22Rv1 (cell line): ENCODE data around the gene COL12A1.

Source experiments
- ZFX ChIP-seq: fragments of 450-650 bp; IDR thresholded peaks from 2 replicates; pipeline ENCODE4 v1.6.1; 2017; ENCODE audit warnings: antibody characterized with exemption, borderline replicate concordance
- TF ChIP-seq, protein P1 (sequence below): fragments of 450-650 bp; IDR thresholded peaks from 2 replicates; pipeline ENCODE4 v1.5.1; 2017; ENCODE audit warnings: mild to moderate bottlenecking

DNA sequence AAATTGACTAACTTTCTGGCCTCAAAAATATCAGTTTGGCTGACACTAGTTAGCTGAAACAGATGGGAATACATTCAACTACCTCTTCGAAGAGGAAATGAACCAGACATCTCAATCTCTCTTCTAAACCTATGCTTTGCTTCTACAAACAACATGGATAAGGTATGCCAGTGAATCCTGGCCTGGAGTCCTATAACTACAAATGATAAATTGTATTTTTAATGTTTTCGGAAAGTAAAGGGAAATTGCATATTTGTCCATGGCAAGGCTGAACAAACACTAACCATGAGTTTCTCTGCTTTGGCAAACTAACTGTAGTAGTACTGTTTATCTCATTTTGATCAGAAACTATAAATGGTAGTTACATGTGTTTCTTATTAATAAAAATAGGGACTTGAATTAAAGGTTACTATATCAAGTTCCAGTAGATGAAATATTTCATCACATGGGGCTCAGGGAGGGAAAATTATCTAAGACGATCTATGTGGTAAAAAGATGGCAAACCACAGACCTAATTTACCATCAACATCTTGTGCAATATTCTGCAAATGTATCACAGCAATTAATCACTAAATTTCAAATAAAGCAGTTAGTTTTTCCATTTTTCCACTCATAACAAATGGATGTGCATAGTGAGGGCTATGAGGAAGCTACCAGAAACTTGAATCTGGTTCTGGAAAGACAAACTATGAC is 76.8 kb downstream of the COL12A1 start:
- TF ChIP-seq, protein P1, sequence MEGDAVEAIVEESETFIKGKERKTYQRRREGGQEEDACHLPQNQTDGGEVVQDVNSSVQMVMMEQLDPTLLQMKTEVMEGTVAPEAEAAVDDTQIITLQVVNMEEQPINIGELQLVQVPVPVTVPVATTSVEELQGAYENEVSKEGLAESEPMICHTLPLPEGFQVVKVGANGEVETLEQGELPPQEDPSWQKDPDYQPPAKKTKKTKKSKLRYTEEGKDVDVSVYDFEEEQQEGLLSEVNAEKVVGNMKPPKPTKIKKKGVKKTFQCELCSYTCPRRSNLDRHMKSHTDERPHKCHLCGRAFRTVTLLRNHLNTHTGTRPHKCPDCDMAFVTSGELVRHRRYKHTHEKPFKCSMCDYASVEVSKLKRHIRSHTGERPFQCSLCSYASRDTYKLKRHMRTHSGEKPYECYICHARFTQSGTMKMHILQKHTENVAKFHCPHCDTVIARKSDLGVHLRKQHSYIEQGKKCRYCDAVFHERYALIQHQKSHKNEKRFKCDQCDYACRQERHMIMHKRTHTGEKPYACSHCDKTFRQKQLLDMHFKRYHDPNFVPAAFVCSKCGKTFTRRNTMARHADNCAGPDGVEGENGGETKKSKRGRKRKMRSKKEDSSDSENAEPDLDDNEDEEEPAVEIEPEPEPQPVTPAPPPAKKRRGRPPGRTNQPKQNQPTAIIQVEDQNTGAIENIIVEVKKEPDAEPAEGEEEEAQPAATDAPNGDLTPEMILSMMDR, result no peak
- no peak for TF ChIP-seq ZFX
